ENCODE results near the gene SNTN. TPM values are rescaled to one million over a fixed set of nuclear protein-coding genes. Genes with fewer than 3 reads are reported as not detected.

SNTN gene
- not detected in 2 replicates for total RNA-seq (ENCODE audit: low replicate concordance)

GRCh38 chr3:63652066-63652725, at the start of gene SNTN:
Gene SNTN, plus strand, starts transcription at chr3:63652675. Its CDS starts 13 bp downstream, at chr3:63652688.
- no peak for DNase-seq (ENCODE audit: low read depth)
- no peak for TF ChIP-seq CTCF (IDR thresholded peaks at IDR 0.05; ENCODE audit: insufficient read depth, low read length)
- H3K4me3 ChIP-seq (ENCODE audit: low read depth, low read length): no peak within 1 kb of the TSS

GRCh38 chr3:63607716-63608115, 44.8 kb upstream of the SNTN start:
- H3K4me3 ChIP-seq (ENCODE audit: low read depth, low read length): no peak overlapping the region
- no peak for TF ChIP-seq CTCF (IDR thresholded peaks at IDR 0.05; ENCODE audit: insufficient read depth, low read length)
- DNase-seq (ENCODE audit: low read depth): no peak

GRCh38 chr3:63609408-63609807, 43.1 kb upstream of the SNTN start:
- no peak for TF ChIP-seq CTCF (IDR thresholded peaks at IDR 0.05; ENCODE audit: insufficient read depth, low read length)
- H3K4me3 ChIP-seq (ENCODE audit: low read depth, low read length): no peak overlapping the region
- no peak for DNase-seq (ENCODE audit: low read depth)

GRCh38 chr3:63609834-63610233, 42.6 kb upstream of the SNTN start:
- TF ChIP-seq CTCF (IDR thresholded peaks at IDR 0.05; ENCODE audit: insufficient read depth, low read length): no peak
- no peak for DNase-seq (ENCODE audit: low read depth)
- H3K4me3 ChIP-seq (ENCODE audit: low read depth, low read length): no peak overlapping the region

GRCh38 chr3:63611382-63611781, 41.1 kb upstream of the SNTN start:
- no peak for DNase-seq (ENCODE audit: low read depth)
- no peak for TF ChIP-seq CTCF (IDR thresholded peaks at IDR 0.05; ENCODE audit: insufficient read depth, low read length)
- H3K4me3 ChIP-seq (ENCODE audit: low read depth, low read length): no peak overlapping the region

- H3K4me3 ChIP-seq (ENCODE audit: low read depth, low read length): no peak overlapping the region
- DNase-seq (ENCODE audit: low read depth): peak; percentile 54
- no peak for TF ChIP-seq CTCF (IDR thresholded peaks at IDR 0.05; ENCODE audit: insufficient read depth, low read length)
Measured at GRCh38 chr3:63613561-63613960, 38.9 kb upstream of the SNTN start.

- no peak for DNase-seq (ENCODE audit: low read depth)
- H3K4me3 ChIP-seq (ENCODE audit: low read depth, low read length): no peak overlapping the region
- TF ChIP-seq CTCF (IDR thresholded peaks at IDR 0.05; ENCODE audit: insufficient read depth, low read length): no peak
Measured at GRCh38 chr3:63617391-63617790, 35.1 kb upstream of the SNTN start.
